Neural crest cell (in vitro differentiated cells): Measurements from ENCODE around the gene COTL1. TPM values are rescaled to one million over a fixed set of nuclear protein-coding genes. Genes with fewer than 3 reads are reported as not detected.
A peak's percentile ranks its signal among the peaks of the same experiment; 100 is the strongest.

Source experiments
- DNase-seq: peaks from one replicate; pipeline ENCODE4 v3.0.0; 2021; ENCODE audit warnings: low read depth, mixed read lengths, low spot score
- H3K27ac Mint-ChIP-seq: one replicate; pipeline ENCODE4 v1.8.0; 2021; ENCODE audit warnings: mild to moderate bottlenecking, mixed read lengths; ENCODE audit not compliant: unreplicated experiment
- H3K27me3 Mint-ChIP-seq: 2 replicates; pipeline ENCODE4 v1.8.0; 2021; ENCODE audit warnings: low read depth, mild to moderate bottlenecking, mixed read lengths
- H3K36me3 Mint-ChIP-seq: 2 replicates; pipeline ENCODE4 v1.8.0; 2021; ENCODE audit warnings: low read depth, mild to moderate bottlenecking, mixed read lengths
- H3K4me1 Mint-ChIP-seq: 2 replicates; pipeline ENCODE4 v1.8.0; 2021; ENCODE audit warnings: mixed read lengths
- H3K4me3 Mint-ChIP-seq: one replicate; pipeline ENCODE4 v1.8.0; 2021; ENCODE audit warnings: mild to moderate bottlenecking, mixed read lengths
- H3K9me3 Mint-ChIP-seq: 2 replicates; pipeline ENCODE4 v1.8.0; 2021; ENCODE audit warnings: mixed read lengths
- long read RNA-seq: library from polyadenylated mRNA; unstranded; transcript quantifications from one replicate; pipeline ENCODE4 v2.0.0, GENCODE V29; 2020
- total RNA-seq: library from RNA; stranded (reverse); gene quantifications from 2 replicates; pipeline ENCODE4 v1.2.1, GENCODE V29; 2021
- TF ChIP-seq, protein P1 (sequence below): fragments of 200-600 bp; sonication (generic); conservative IDR thresholded peaks from 2 replicates; pipeline ENCODE4 v1.5.0; 2021; ENCODE audit warnings: antibody characterized with exemption, mild to moderate bottlenecking

COTL1 gene, protein sequence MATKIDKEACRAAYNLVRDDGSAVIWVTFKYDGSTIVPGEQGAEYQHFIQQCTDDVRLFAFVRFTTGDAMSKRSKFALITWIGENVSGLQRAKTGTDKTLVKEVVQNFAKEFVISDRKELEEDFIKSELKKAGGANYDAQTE
- 346 and 357 TPM in 2 replicates for total RNA-seq
- long read RNA-seq, transcript COTL1-201 (4 exons, 1,843 nt): major isoform, 35 of 63 reads
- long read RNA-seq, partial matches to known transcripts: 0 of 63 reads
- long read RNA-seq, other reads (novel, unspliced or antisense): 27 of 63 reads

DNA sequence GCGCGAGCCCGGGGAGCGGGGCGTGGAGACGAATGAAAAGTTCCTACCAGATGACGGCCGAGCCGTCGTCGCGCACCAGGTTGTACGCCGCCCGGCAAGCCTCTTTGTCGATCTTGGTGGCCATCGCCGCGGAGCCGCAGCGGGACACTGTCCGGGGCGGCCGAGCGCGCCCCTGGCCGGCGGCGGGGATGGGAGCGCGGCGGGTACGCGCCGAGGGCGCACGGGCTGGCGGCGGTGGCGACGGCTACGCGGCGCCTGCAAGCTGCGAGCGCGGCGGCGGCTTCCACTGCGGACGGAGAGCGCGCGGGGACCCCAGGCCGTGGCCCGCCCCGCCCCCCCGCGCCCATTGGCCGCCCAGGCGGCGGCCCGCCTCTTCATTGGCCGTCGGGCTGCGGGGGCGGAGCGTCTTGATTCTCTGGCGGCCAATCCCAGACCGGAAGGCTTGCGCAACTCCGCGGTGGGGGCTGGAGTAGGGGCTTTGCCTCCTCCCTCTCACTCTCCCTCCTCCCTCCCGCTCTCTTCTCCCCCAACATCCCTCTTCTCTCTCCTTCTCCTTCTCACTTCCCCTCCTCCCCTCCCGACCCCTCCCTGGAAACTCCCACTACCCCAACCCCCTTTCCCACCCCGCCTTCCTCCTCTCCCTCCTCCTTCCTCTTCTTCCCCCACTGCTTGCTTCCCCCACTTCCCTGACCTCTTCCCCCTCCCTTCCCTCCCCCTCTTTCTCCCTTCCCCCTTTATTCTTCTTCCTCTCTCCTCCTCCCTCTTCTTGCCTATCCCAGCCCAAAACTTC lies at the start of gene COTL1:
COTL1 (minus strand) TSS at position 288 of the 790 bp plus-strand sequence; CDS start at position 124, 164 bp downstream.
- H3K27ac Mint-ChIP-seq: peak within 1 kb of the TSS; percentile 63
- H3K27me3 Mint-ChIP-seq: no peaks in the 10 kb centered on the region
- peaks cover 60% of the 10 kb centered on the region for H3K4me1 Mint-ChIP-seq
- H3K36me3 Mint-ChIP-seq: peaks cover 7% of the 10 kb centered on the region
- DNase-seq: peak; percentile 87
- TF ChIP-seq, protein P1, sequence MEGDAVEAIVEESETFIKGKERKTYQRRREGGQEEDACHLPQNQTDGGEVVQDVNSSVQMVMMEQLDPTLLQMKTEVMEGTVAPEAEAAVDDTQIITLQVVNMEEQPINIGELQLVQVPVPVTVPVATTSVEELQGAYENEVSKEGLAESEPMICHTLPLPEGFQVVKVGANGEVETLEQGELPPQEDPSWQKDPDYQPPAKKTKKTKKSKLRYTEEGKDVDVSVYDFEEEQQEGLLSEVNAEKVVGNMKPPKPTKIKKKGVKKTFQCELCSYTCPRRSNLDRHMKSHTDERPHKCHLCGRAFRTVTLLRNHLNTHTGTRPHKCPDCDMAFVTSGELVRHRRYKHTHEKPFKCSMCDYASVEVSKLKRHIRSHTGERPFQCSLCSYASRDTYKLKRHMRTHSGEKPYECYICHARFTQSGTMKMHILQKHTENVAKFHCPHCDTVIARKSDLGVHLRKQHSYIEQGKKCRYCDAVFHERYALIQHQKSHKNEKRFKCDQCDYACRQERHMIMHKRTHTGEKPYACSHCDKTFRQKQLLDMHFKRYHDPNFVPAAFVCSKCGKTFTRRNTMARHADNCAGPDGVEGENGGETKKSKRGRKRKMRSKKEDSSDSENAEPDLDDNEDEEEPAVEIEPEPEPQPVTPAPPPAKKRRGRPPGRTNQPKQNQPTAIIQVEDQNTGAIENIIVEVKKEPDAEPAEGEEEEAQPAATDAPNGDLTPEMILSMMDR: no peak
- H3K4me3 Mint-ChIP-seq: peak within 1 kb of the TSS; percentile 93
- H3K9me3 Mint-ChIP-seq: no peaks in the 10 kb centered on the region

DNA sequence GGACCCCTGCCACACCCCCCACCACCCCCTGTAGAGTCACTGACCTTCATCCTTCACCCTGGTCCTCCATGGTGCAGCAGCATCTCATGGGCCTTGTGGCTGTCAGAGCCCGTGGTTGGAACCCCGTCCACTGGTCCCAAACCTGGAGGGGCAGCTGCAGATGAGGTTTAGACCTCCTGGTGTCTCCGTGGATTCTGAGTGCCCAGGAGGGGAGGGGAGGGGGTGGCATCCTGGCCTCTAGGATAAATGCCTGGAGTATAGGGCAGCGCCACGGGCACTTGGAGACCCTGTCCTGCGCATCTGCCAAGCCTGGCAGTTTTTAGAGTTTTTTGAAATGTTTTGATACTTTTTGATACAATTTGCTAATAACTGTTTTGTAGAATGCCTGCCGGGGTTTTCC lies 48.0 kb upstream of the COTL1 start:
- TF ChIP-seq, protein P1: no peak
- Mint-ChIP-seq H3K4me3 (no peak overlapping the region), H3K27me3 (no peaks in the 10 kb centered on the region), H3K9me3 (no peaks in the 10 kb centered on the region), H3K36me3 (peaks cover 5% of the 10 kb centered on the region), H3K27ac (no peak overlapping the region), H3K4me1 (peaks cover 8% of the 10 kb centered on the region)
- DNase-seq: no peak

DNA sequence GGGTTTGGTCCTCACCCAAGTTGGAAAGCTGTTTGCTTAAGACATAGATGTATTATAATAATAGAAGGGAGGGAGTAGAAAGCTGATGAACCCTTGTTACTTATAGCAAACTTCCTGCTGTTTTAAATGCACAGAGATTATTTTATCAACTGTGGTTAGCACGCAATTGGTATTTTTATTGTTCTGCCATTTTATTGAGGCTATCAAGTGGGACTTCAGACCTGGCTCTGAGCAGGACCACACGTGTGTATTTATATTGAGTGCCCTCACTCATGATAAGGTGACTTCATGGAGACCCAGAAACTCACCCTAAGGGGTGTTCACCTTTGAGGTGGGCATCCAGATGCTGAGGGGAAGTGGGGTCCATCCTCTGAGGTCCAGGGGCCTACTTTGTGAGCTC lies 47.5 kb upstream of the COTL1 start:
- TF ChIP-seq, protein P1: no peak
- H3K4me3 Mint-ChIP-seq: no peak overlapping the region
- peaks cover 5% of the 10 kb centered on the region for H3K36me3 Mint-ChIP-seq
- peaks cover 8% of the 10 kb centered on the region for H3K4me1 Mint-ChIP-seq
- no peaks in the 10 kb centered on the region for H3K9me3 Mint-ChIP-seq
- no peak overlapping the region for H3K27ac Mint-ChIP-seq
- no peak for DNase-seq
- H3K27me3 Mint-ChIP-seq: no peaks in the 10 kb centered on the region

DNA sequence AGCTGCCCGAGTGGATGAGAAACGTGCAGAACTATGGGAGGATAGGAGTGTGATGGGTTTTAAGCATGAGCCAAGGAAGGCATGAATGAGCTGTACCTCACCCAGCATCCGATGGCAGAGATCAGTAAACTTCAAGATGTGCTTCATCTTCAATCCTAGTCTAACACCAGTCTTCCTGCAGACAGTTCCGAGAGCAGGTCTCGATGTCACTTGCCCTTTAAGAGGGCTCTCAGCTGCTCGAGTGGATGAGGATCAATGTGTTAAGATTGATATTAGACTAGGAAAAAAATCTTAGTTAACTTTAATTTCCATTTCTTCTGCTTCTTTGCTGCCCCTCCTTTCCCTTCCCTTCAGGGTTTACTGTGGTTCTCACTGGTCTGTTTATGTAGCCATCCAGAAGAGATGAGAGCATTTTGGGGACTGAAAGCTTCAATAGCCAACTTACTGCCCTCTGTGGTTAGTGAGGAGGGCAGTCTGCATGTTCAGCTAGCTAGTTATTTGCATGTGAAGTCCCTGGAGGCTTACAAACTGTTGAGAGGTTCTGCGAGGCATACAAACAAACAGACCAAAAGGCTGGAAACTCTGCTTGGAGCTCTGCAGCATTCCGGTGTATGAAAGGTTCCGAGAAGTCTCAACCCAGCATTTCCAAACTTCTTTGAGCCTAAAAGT lies 45.7 kb upstream of the COTL1 start:
- Mint-ChIP-seq H3K27me3 (no peaks in the 10 kb centered on the region), H3K27ac (no peak overlapping the region), H3K9me3 (no peaks in the 10 kb centered on the region), H3K4me3 (no peak overlapping the region), H3K4me1 (peaks cover 8% of the 10 kb centered on the region), H3K36me3 (peaks cover 5% of the 10 kb centered on the region)
- TF ChIP-seq, protein P1: no peak
- DNase-seq: no peak

DNA sequence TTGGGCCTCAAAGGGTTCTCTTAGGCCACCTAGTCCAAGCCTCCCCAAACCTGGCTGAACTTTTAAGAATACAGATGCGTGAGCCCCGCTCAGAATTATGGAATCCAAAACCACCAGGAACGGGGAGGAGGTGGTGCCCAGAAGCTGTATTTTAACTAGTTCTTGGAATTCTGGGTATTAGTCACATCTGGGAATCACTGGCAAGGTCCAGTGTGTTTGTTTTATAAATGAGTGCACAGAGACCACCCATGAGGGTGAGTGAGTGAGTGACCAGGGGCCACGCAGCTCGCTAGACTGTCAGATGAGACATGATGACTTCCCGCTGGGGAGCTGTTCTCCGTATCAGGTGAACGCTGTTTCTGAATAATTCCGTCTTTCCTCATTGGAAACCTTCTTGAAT lies 44.6 kb upstream of the COTL1 start:
- DNase-seq: no peak
- Mint-ChIP-seq H3K4me1 (peaks cover 6% of the 10 kb centered on the region), H3K4me3 (no peak overlapping the region), H3K9me3 (no peaks in the 10 kb centered on the region), H3K27ac (no peak overlapping the region), H3K27me3 (no peaks in the 10 kb centered on the region), H3K36me3 (peaks cover 5% of the 10 kb centered on the region)
- TF ChIP-seq, protein P1: no peak
